ENCODE data around the gene GXYLT2.

The GXYLT2 gene, protein sequence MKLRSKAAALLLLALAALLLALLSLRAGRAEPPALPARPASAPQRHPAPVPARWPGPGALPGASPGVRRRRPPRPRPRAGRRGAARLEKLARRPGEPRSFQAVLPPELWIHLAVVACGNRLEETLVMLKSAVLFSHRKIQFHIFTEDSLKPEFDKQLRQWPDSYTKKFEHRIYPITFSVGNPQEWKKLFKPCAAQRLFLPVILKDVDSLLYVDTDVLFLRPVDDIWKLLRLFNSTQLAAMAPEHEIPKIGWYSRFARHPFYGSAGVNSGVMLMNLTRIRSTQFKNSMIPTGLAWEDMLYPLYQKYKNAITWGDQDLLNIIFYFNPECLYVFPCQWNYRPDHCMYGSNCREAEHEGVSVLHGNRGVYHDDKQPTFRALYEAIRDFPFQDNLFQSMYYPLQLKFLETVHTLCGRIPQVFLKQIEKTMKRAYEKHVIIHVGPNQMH

GRCh38 chr3:72887705-72888545 lies at the start of gene GXYLT2:
Gene GXYLT2 (plus strand): TSS chr3:72888046. CDS start chr3:72888234, 188 bp downstream.
- TF ChIP-seq, protein P1, sequence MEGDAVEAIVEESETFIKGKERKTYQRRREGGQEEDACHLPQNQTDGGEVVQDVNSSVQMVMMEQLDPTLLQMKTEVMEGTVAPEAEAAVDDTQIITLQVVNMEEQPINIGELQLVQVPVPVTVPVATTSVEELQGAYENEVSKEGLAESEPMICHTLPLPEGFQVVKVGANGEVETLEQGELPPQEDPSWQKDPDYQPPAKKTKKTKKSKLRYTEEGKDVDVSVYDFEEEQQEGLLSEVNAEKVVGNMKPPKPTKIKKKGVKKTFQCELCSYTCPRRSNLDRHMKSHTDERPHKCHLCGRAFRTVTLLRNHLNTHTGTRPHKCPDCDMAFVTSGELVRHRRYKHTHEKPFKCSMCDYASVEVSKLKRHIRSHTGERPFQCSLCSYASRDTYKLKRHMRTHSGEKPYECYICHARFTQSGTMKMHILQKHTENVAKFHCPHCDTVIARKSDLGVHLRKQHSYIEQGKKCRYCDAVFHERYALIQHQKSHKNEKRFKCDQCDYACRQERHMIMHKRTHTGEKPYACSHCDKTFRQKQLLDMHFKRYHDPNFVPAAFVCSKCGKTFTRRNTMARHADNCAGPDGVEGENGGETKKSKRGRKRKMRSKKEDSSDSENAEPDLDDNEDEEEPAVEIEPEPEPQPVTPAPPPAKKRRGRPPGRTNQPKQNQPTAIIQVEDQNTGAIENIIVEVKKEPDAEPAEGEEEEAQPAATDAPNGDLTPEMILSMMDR (IDR thresholded peaks at IDR 0.05; ENCODE audit: low read length, missing control alignments): no peak
- DNase-seq (ENCODE audit: low read depth): peak; percentile 81
- peak within 1 kb of the TSS; percentile 79 for H3K4me3 ChIP-seq (replicated peaks; ENCODE audit: low read depth, low read length)

DNA sequence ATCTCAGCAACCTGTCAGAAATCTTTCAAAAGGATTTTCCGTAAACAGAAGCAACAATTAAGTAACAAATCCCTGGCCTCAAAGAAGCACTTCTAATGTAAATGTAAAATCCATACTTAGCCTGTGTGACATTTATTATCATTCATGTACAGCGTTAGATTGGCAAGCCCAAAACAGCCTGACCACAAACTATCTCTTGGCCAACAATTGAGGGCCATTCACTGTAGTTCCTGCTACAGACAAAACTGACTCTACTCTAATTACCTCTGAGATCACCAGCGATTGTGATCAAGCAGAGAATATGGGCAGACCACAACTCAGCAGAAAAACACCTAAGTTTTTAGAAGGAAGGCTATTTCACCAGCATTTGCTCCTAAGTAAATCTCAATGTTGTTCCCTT lies 48.8 kb upstream of the GXYLT2 start:
- no peak overlapping the region for H3K4me3 ChIP-seq (replicated peaks; ENCODE audit: low read depth, low read length)
- no peak for DNase-seq (ENCODE audit: low read depth)
- TF ChIP-seq, protein P1 (IDR thresholded peaks at IDR 0.05; ENCODE audit: low read length, missing control alignments): no peak

GRCh38 chr3:72844436-72844993 lies 43.3 kb upstream of the GXYLT2 start:
- DNase-seq (ENCODE audit: low read depth): peak; percentile 13
- TF ChIP-seq, protein P1 (IDR thresholded peaks at IDR 0.05; ENCODE audit: low read length, missing control alignments): no peak
- no peak overlapping the region for H3K4me3 ChIP-seq (replicated peaks; ENCODE audit: low read depth, low read length)

GRCh38 chr3:72846166-72846565 lies 41.7 kb upstream of the GXYLT2 start:
- no peak overlapping the region for H3K4me3 ChIP-seq (replicated peaks; ENCODE audit: low read depth, low read length)
- TF ChIP-seq, protein P1 (IDR thresholded peaks at IDR 0.05; ENCODE audit: low read length, missing control alignments): no peak
- DNase-seq (ENCODE audit: low read depth): no peak

GRCh38 chr3:72847282-72847681 lies 40.6 kb upstream of the GXYLT2 start:
- DNase-seq (ENCODE audit: low read depth): peak; percentile 3
- TF ChIP-seq, protein P1 (IDR thresholded peaks at IDR 0.05; ENCODE audit: low read length, missing control alignments): no peak
- peak overlapping the region; percentile 99 for H3K4me3 ChIP-seq (replicated peaks; ENCODE audit: low read depth, low read length)

DNA sequence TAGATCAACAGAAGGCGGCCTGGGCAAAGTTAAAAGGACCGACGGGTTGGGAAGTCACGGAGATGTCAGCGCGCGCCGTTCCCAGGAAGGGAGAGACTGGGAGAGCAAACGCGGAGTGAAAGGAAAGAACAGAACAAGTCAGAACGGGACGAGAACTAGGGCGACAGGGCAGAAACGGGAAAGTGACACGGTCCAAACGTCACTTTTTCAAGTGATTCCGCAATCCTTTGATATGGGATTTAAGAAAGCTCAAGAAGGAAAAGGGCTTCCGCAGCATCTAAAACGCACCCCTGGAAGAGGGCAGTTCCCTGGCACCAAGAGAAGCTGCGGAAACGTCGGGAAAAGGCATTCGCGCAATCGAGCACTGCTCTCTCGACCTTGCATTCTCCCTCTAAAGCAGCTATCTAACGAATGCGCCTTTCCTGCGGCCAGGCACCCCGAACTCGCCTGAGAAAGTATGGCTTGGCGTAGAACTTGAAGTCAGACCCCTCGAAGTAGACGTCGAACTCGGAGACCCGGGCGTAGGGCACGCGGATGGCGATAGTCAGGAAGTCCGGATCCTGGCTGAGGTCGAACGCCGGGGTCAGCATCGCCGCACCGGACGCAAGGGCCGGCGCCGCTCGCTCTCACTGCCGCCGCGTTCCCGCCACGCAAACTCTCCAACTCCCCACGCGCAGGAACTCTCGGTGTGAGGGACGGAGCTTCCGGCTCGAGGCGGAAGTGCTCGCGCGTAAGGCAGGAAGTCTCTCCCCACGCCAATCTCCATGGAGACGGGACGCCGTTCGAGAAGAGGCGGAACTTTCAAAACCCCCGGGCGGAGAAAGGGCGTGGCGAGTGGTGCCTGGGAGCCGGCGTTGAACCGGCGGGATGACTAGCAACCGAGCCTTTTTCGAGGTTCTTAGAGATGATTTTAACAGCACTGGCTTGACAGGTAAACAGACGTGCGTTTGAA lies 39.8 kb upstream of the GXYLT2 start, which contains the start of gene SHQ1:
Gene SHQ1 (minus strand): TSS at position 695 of the 952 bp plus-strand sequence. CDS start 105 bp downstream, at position 590.
- peak within 1 kb of the TSS; percentile 99 for H3K4me3 ChIP-seq (replicated peaks; ENCODE audit: low read depth, low read length)
- TF ChIP-seq, protein P1 (IDR thresholded peaks at IDR 0.05; ENCODE audit: low read length, missing control alignments): no peak
- DNase-seq (ENCODE audit: low read depth): peak; percentile 95

All from fibroblast of pulmonary artery (primary cell).